ENCODE results near the gene ADAD2. TPM values are rescaled to one million over a fixed set of nuclear protein-coding genes. Genes with fewer than 3 reads are reported as not detected.

ADAD2 gene
- total RNA-seq = not detected

DNA sequence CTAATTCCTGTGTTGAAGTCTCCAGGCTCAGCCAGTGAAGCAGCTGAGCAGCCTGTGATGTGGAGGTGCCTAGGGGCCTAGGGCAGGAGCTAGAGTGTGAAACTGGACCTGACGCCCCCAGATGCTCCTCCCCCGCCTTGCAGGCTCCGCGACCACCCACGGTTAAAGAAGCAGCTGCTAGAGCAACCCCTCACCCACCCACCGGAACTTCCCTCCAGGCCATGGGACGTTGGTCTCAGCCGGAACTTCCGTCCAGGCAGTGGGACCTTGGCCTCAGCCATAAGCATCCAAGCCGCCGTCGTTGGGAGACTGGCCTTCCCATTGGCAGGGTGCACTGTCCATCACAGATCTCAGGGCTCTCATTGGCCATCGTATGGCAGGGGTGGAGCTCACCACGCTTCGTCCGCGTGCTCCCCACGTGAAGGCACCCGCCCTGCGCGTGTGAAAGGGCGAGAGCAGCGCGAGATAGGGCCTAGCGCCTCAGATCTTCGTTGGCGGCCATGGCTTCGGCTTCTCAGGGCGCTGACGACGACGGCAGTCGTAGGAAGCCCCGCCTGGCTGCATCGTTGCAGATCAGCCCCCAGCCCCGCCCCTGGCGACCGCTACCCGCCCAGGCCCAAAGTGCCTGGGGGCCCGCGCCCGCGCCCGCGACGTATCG is at the start of gene ADAD2:
Gene ADAD2 (plus strand): TSS at position 427 of the 658 bp plus-strand sequence. CDS start 74 bp downstream, at position 501.
- no peak for DNase-seq (ENCODE audit: extremely low spot score in 2 of 2)
- Histone ChIP-seq H3K27me3 (no peaks in the 10 kb centered on the region), H3K36me3 (no peaks in the 10 kb centered on the region), H3K9me3 (no peaks in the 10 kb centered on the region), H3K4me1 (peaks cover 17% of the 10 kb centered on the region), H3K27ac (no peak within 1 kb of the TSS), H3K4me3 (no peak within 1 kb of the TSS)
- TF ChIP-seq POLR2AphosphoS5 (IDR thresholded peaks at IDR 0.05; ENCODE audit: insufficient read depth in 1 of 2, low read depth in 1 of 2) = no peak
- intact Hi-C loops (cut with DNase I) = no loop called here

- no peaks in the 10 kb centered on the region for H3K36me3 ChIP-seq
- peaks cover 25% of the 10 kb centered on the region for H3K4me1 ChIP-seq
- H3K4me3 ChIP-seq = no peak overlapping the region
- H3K27me3 ChIP-seq = no peaks in the 10 kb centered on the region
- intact Hi-C loops (cut with DNase I) = no loop called here
- TF ChIP-seq, protein P1, sequence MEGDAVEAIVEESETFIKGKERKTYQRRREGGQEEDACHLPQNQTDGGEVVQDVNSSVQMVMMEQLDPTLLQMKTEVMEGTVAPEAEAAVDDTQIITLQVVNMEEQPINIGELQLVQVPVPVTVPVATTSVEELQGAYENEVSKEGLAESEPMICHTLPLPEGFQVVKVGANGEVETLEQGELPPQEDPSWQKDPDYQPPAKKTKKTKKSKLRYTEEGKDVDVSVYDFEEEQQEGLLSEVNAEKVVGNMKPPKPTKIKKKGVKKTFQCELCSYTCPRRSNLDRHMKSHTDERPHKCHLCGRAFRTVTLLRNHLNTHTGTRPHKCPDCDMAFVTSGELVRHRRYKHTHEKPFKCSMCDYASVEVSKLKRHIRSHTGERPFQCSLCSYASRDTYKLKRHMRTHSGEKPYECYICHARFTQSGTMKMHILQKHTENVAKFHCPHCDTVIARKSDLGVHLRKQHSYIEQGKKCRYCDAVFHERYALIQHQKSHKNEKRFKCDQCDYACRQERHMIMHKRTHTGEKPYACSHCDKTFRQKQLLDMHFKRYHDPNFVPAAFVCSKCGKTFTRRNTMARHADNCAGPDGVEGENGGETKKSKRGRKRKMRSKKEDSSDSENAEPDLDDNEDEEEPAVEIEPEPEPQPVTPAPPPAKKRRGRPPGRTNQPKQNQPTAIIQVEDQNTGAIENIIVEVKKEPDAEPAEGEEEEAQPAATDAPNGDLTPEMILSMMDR (IDR thresholded peaks at IDR 0.05) = no peak
- TF ChIP-seq POLR2A (IDR thresholded peaks at IDR 0.05) (no peak), POLR2AphosphoS5 (IDR thresholded peaks at IDR 0.05; ENCODE audit: insufficient read depth in 1 of 2, low read depth in 1 of 2) (no peak)
- H3K27ac ChIP-seq = no peak overlapping the region
- DNase-seq (ENCODE audit: extremely low spot score in 2 of 2) = no peak
- H3K9me3 ChIP-seq = no peaks in the 10 kb centered on the region
Observed at GRCh38 chr16:84143081-84143480, 47.9 kb upstream of the ADAD2 start.

GRCh38 chr16:84143784-84144199 is 47.2 kb upstream of the ADAD2 start:
- H3K27me3 ChIP-seq = no peaks in the 10 kb centered on the region
- intact Hi-C loops (cut with DNase I) = no loop called here

DNA sequence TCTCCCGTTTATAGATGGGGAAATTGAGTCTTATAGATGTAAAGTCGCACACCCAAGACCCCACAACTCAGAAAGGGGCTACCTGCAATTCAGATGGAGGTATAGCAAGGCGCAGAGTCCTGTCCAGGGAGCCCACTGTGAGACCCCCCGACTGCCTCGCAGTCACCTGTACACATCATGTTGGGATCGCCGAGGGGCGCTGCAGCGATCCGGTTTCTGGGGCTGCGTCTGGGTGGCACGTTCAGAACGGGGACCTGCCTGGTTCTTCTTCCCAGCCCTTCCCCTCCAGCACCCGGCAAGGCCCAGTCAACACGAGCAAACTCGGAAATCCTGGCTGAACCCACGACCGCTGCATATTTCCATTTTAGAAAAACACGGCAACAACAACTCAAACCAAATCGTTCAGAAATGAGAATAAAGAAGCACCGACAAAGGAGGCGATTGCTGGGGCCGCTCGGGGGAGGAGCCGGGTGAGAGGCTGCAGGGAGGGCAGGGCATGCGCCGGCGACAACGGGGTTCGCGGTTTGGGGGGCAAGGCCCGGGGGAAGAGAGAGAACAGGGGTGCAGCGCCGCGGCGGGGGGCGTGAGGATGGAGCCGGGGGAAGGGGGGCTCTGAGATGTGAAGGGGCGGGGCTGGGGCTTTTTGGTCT is 46.6 kb upstream of the ADAD2 start:
- DNase-seq (ENCODE audit: extremely low spot score in 2 of 2) = no peak
- peak overlapping the region; percentile 69 to 100 for H3K4me3 ChIP-seq
- H3K36me3 ChIP-seq = no peaks in the 10 kb centered on the region
- peaks cover 16% of the 10 kb centered on the region for H3K4me1 ChIP-seq
- H3K27me3 ChIP-seq = no peaks in the 10 kb centered on the region
- peak overlapping the region; percentile 89 for H3K27ac ChIP-seq
- TF ChIP-seq POLR2AphosphoS5 (IDR thresholded peaks at IDR 0.05; ENCODE audit: insufficient read depth in 1 of 2, low read depth in 1 of 2) (no peak), POLR2A (IDR thresholded peaks at IDR 0.05) (no peak)
- TF ChIP-seq, protein P1 (IDR thresholded peaks at IDR 0.05) = no peak
- intact Hi-C loops (cut with DNase I) = no loop called here
- H3K9me3 ChIP-seq = no peaks in the 10 kb centered on the region

More at GRCh38 chr16:84143784-84144199, 47.2 kb upstream of the ADAD2 start:
- peaks cover 22% of the 10 kb centered on the region for H3K4me1 ChIP-seq
- peak overlapping the region; percentile 69 to 100 for H3K4me3 ChIP-seq
- DNase-seq (ENCODE audit: extremely low spot score in 2 of 2) = no peak
- no peak for TF ChIP-seq POLR2AphosphoS5 (IDR thresholded peaks at IDR 0.05; ENCODE audit: insufficient read depth in 1 of 2, low read depth in 1 of 2)
- TF ChIP-seq, protein P1 (IDR thresholded peaks at IDR 0.05) = no peak
- no peak for TF ChIP-seq POLR2A (IDR thresholded peaks at IDR 0.05)
- no peaks in the 10 kb centered on the region for H3K36me3 ChIP-seq
- H3K9me3 ChIP-seq = no peaks in the 10 kb centered on the region
- H3K27ac ChIP-seq = peak overlapping the region; percentile 89

- Histone ChIP-seq H3K4me3 (peak within 1 kb of the TSS; percentile 69 to 100), H3K27ac (peak within 1 kb of the TSS; percentile 89), H3K27me3 (no peaks in the 10 kb centered on the region), H3K4me1 (peaks cover 14% of the 10 kb centered on the region), H3K9me3 (no peaks in the 10 kb centered on the region), H3K36me3 (no peaks in the 10 kb centered on the region)
- intact Hi-C loops (cut with DNase I) = no loop called here
- TF ChIP-seq POLR2AphosphoS5 (IDR thresholded peaks at IDR 0.05; ENCODE audit: insufficient read depth in 1 of 2, low read depth in 1 of 2) (no peak), POLR2A (IDR thresholded peaks at IDR 0.05) (peak in 1 of 2 donors; percentile 61)
- no peak for DNase-seq (ENCODE audit: extremely low spot score in 2 of 2)
Observed at GRCh38 chr16:84144859-84145639, 45.9 kb upstream of the ADAD2 start, which contains the start of the genes DNAAF1 and HSDL1. Gene DNAAF1 (plus strand): TSS chr16:84145308. CDS start chr16:84145441, 133 bp downstream. Gene HSDL1 (minus strand): TSS chr16:84145177. CDS start chr16:84131321, 13,856 bp downstream.

Measured in vagina (tissue), 2 donors.